Measurements from ENCODE around the gene SPRYD3. TPM values are rescaled to one million over a fixed set of nuclear protein-coding genes. Genes with fewer than 3 reads are reported as not detected.
A peak's percentile ranks its signal among the peaks of the same experiment; 100 is the strongest.

The SPRYD3 gene
- 25.0 TPM for polyA plus RNA-seq
- long read RNA-seq, donor 1, partial matches to known transcripts, result 0 of 3 reads
- long read RNA-seq, donor 1, other reads (novel, unspliced or antisense), result 0 of 3 reads
- long read RNA-seq, donor 2, transcript SPRYD3-201 (11 exons, 2,932 nt), result major isoform, 15 of 15 reads
- long read RNA-seq, donor 2, partial matches to known transcripts, result 0 of 15 reads
- long read RNA-seq, donor 2, other reads (novel, unspliced or antisense), result 0 of 15 reads
- long read RNA-seq, donor 3, result 0 reads
- long read RNA-seq, donor 4, partial matches to known transcripts, result 0 of 1 reads
- long read RNA-seq, donor 4, other reads (novel, unspliced or antisense), result 0 of 1 reads
- long read RNA-seq, donor 5, transcript SPRYD3-201 (11 exons, 2,932 nt), result major isoform, 5 of 5 reads
- long read RNA-seq, donor 5, partial matches to known transcripts, result 0 of 5 reads
- long read RNA-seq, donor 5, other reads (novel, unspliced or antisense), result 0 of 5 reads
- long read RNA-seq, donor 6, transcript SPRYD3-201 (11 exons, 2,932 nt), result major isoform, 7 of 90 reads
- long read RNA-seq, donor 6, partial matches to known transcripts, result 55 of 90 reads
- long read RNA-seq, donor 6, other reads (novel, unspliced or antisense), result 28 of 90 reads
- long read RNA-seq, donor 7, partial matches to known transcripts, result 0 of 2 reads
- long read RNA-seq, donor 7, other reads (novel, unspliced or antisense), result 0 of 2 reads
- long read RNA-seq, donor 8, transcript SPRYD3-201 (11 exons, 2,932 nt), result major isoform, 14 of 14 reads
- long read RNA-seq, donor 8, partial matches to known transcripts, result 0 of 14 reads
- long read RNA-seq, donor 8, other reads (novel, unspliced or antisense), result 0 of 14 reads
- long read RNA-seq, donor 9, transcript SPRYD3-201 (11 exons, 2,932 nt), result major isoform, 10 of 10 reads
- long read RNA-seq, donor 9, partial matches to known transcripts, result 0 of 10 reads
- long read RNA-seq, donor 9, other reads (novel, unspliced or antisense), result 0 of 10 reads
- long read RNA-seq, donor 10, partial matches to known transcripts, result 0 of 5 reads
- long read RNA-seq, donor 10, other reads (novel, unspliced or antisense), result 0 of 5 reads
- long read RNA-seq, donor 11, partial matches to known transcripts, result 0 of 4 reads
- long read RNA-seq, donor 11, other reads (novel, unspliced or antisense), result 0 of 4 reads

- no peaks in the 10 kb centered on the region for H3K4me1 ChIP-seq (ENCODE audit: control insufficient read depth, insufficient read depth, low read length)
- DNase-seq, result peak; percentile 97 to 98
- H3K36me3 ChIP-seq (ENCODE audit: control insufficient read depth, insufficient read depth, low read length), result peaks cover 26% of the 10 kb centered on the region
- no peaks in the 10 kb centered on the region for H3K9me3 ChIP-seq (ENCODE audit: control insufficient read depth, low read depth, low read length)
- peak within 1 kb of the TSS; percentile 88 for H3K27ac ChIP-seq (ENCODE audit: low read length)
- H3K4me3 ChIP-seq (ENCODE audit: low read length), result peak within 1 kb of the TSS; percentile 78
- H3K27me3 ChIP-seq (ENCODE audit: control insufficient read depth, insufficient read depth, low read length), result no peaks in the 10 kb centered on the region
- no CpG with 5 or more reads among the region's 67 CpGs for WGBS (ENCODE audit: insufficient coverage, low lambda C conversion rate)
Observed at GRCh38 chr12:53079226-53080117, at the start of gene SPRYD3. SPRYD3 (minus strand) TSS chr12:53079390; CDS start chr12:53079333, 57 bp downstream.

GRCh38 chr12:53127169-53127568, 48.0 kb upstream of the SPRYD3 start:
- no peak overlapping the region for H3K4me3 ChIP-seq (ENCODE audit: low read length)
- no peak overlapping the region for H3K27ac ChIP-seq (ENCODE audit: low read length)
- no CpG with 5 or more reads among the region's 1 CpG for WGBS (ENCODE audit: insufficient coverage, low lambda C conversion rate)
- peaks cover 16% of the 10 kb centered on the region for H3K36me3 ChIP-seq (ENCODE audit: control insufficient read depth, insufficient read depth, low read length)
- DNase-seq, result no peak
- H3K9me3 ChIP-seq (ENCODE audit: control insufficient read depth, low read depth, low read length), result no peaks in the 10 kb centered on the region
- H3K4me1 ChIP-seq (ENCODE audit: control insufficient read depth, insufficient read depth, low read length), result no peaks in the 10 kb centered on the region
- H3K27me3 ChIP-seq (ENCODE audit: control insufficient read depth, insufficient read depth, low read length), result no peaks in the 10 kb centered on the region

- Histone ChIP-seq H3K36me3 (ENCODE audit: control insufficient read depth, insufficient read depth, low read length) (peaks cover 21% of the 10 kb centered on the region), H3K4me1 (ENCODE audit: control insufficient read depth, insufficient read depth, low read length) (no peaks in the 10 kb centered on the region), H3K4me3 (ENCODE audit: low read length) (no peak overlapping the region), H3K27ac (ENCODE audit: low read length) (no peak overlapping the region), H3K27me3 (ENCODE audit: control insufficient read depth, insufficient read depth, low read length) (no peaks in the 10 kb centered on the region), H3K9me3 (ENCODE audit: control insufficient read depth, low read depth, low read length) (no peaks in the 10 kb centered on the region)
- DNase-seq, result no peak
Observed at GRCh38 chr12:53124352-53124723, 45.1 kb upstream of the SPRYD3 start.

- Histone ChIP-seq H3K27ac (ENCODE audit: low read length) (no peak overlapping the region), H3K27me3 (ENCODE audit: control insufficient read depth, insufficient read depth, low read length) (no peaks in the 10 kb centered on the region), H3K9me3 (ENCODE audit: control insufficient read depth, low read depth, low read length) (no peaks in the 10 kb centered on the region), H3K4me1 (ENCODE audit: control insufficient read depth, insufficient read depth, low read length) (peaks cover 4% of the 10 kb centered on the region), H3K36me3 (ENCODE audit: control insufficient read depth, insufficient read depth, low read length) (peaks cover 25% of the 10 kb centered on the region), H3K4me3 (ENCODE audit: low read length) (no peak overlapping the region)
- DNase-seq, result no peak
- WGBS (ENCODE audit: insufficient coverage, low lambda C conversion rate), result 93% methylated on average over 3 of the region's 16 CpGs
Observed at GRCh38 chr12:53123578-53124351, 44.6 kb upstream of the SPRYD3 start.

- DNase-seq, result no peak
- WGBS (ENCODE audit: insufficient coverage, low lambda C conversion rate), result no CpG with 5 or more reads among the region's 10 CpGs
- H3K27ac ChIP-seq (ENCODE audit: low read length), result no peak overlapping the region
- H3K4me3 ChIP-seq (ENCODE audit: low read length), result no peak overlapping the region
- peaks cover 25% of the 10 kb centered on the region for H3K36me3 ChIP-seq (ENCODE audit: control insufficient read depth, insufficient read depth, low read length)
- H3K9me3 ChIP-seq (ENCODE audit: control insufficient read depth, low read depth, low read length), result no peaks in the 10 kb centered on the region
- H3K27me3 ChIP-seq (ENCODE audit: control insufficient read depth, insufficient read depth, low read length), result no peaks in the 10 kb centered on the region
- H3K4me1 ChIP-seq (ENCODE audit: control insufficient read depth, insufficient read depth, low read length), result peaks cover 12% of the 10 kb centered on the region
Observed at GRCh38 chr12:53122961-53123468, 43.8 kb upstream of the SPRYD3 start.

GRCh38 chr12:53120685-53121525, 41.7 kb upstream of the SPRYD3 start:
- Histone ChIP-seq H3K4me1 (ENCODE audit: control insufficient read depth, insufficient read depth, low read length) (peaks cover 17% of the 10 kb centered on the region), H3K27ac (ENCODE audit: low read length) (no peak overlapping the region), H3K27me3 (ENCODE audit: control insufficient read depth, insufficient read depth, low read length) (no peaks in the 10 kb centered on the region), H3K36me3 (ENCODE audit: control insufficient read depth, insufficient read depth, low read length) (peaks cover 35% of the 10 kb centered on the region), H3K4me3 (ENCODE audit: low read length) (no peak overlapping the region), H3K9me3 (ENCODE audit: control insufficient read depth, low read depth, low read length) (no peaks in the 10 kb centered on the region)
- 100% methylated on average over 1 of the region's 12 CpGs for WGBS (ENCODE audit: insufficient coverage, low lambda C conversion rate)
- no peak for DNase-seq

- peak overlapping the region; percentile 64 for H3K27ac ChIP-seq (ENCODE audit: low read length)
- WGBS (ENCODE audit: insufficient coverage, low lambda C conversion rate), result no CpG with 5 or more reads among the region's 8 CpGs
- no peaks in the 10 kb centered on the region for H3K27me3 ChIP-seq (ENCODE audit: control insufficient read depth, insufficient read depth, low read length)
Observed at GRCh38 chr12:53118751-53119300, 39.6 kb upstream of the SPRYD3 start.

GRCh38 chr12:53115891-53116648, 36.9 kb upstream of the SPRYD3 start:
- Histone ChIP-seq H3K4me3 (ENCODE audit: low read length) (no peak overlapping the region), H3K4me1 (ENCODE audit: control insufficient read depth, insufficient read depth, low read length) (peaks cover 38% of the 10 kb centered on the region), H3K27me3 (ENCODE audit: control insufficient read depth, insufficient read depth, low read length) (no peaks in the 10 kb centered on the region), H3K9me3 (ENCODE audit: control insufficient read depth, low read depth, low read length) (no peaks in the 10 kb centered on the region), H3K36me3 (ENCODE audit: control insufficient read depth, insufficient read depth, low read length) (peaks cover 24% of the 10 kb centered on the region), H3K27ac (ENCODE audit: low read length) (no peak overlapping the region)
- no CpG with 5 or more reads among the region's 8 CpGs for WGBS (ENCODE audit: insufficient coverage, low lambda C conversion rate)
- no peak for DNase-seq

More at GRCh38 chr12:53118751-53119300, 39.6 kb upstream of the SPRYD3 start:
- peaks cover 31% of the 10 kb centered on the region for H3K4me1 ChIP-seq (ENCODE audit: control insufficient read depth, insufficient read depth, low read length)
- H3K9me3 ChIP-seq (ENCODE audit: control insufficient read depth, low read depth, low read length), result no peaks in the 10 kb centered on the region
- no peak overlapping the region for H3K4me3 ChIP-seq (ENCODE audit: low read length)
- DNase-seq, result peak; percentile 70 to 81
- H3K36me3 ChIP-seq (ENCODE audit: control insufficient read depth, insufficient read depth, low read length), result peaks cover 30% of the 10 kb centered on the region

Data from large intestine (tissue), 12 donors.